PC-9 (cell line): ENCODE measurements around the gene TANC1. TPM values are rescaled to one million over a fixed set of nuclear protein-coding genes. Genes with fewer than 3 reads are reported as not detected.
A peak's percentile ranks its signal among the peaks of the same experiment; 100 is the strongest.

Experiments used
- BruUV-seq: library from RNA; stranded (reverse); fragments of 400-500 nt; replicated peaks from 2 replicates; lab custom pipeline; 2021; lab: Mats Ljungman, UMichigan
- CTCF ChIA-PET: fragments of 300-600 bp; sonication (Branson Sonifier 250); formaldehyde crosslinking; loops from one replicate; lab custom pipeline; 2022; ENCODE audit warnings: antibody characterized with exemption; lab: Charles Lee
- POLR2A ChIA-PET: fragments of 300-600 bp; sonication (Branson Sonifier 250); formaldehyde crosslinking; loops from one replicate; lab custom pipeline; 2022; ENCODE audit warnings: antibody characterized with exemption; ENCODE audit not compliant: unreplicated experiment; lab: Charles Lee
- DNase-seq, 2 experiments: peaks; one replicate each; pipeline versions ENCODE4 v3.0.0 to v3.0.0-alpha.2; 2015 to 2022; ENCODE audit warnings: mixed read lengths in 1 of 2
- H2AFZ ChIP-seq: fragments of 200-600 bp; sonication (generic); 2 replicates; pipeline ENCODE4 v1.8.1; 2017; ENCODE audit warnings: antibody characterized with exemption
- H3F3A ChIP-seq: fragments of 200-600 bp; sonication (generic); 2 replicates; pipeline ENCODE4 v1.8.1; 2017; ENCODE audit warnings: antibody characterized with exemption, mild to moderate bottlenecking, low read depth; ENCODE audit not compliant: insufficient read depth
- H3K27ac ChIP-seq: fragments of 200-600 bp; sonication (generic); 2 replicates; pipeline ENCODE4 v1.6.1; 2016; ENCODE audit warnings: mixed run types
- H3K27me3 ChIP-seq: fragments of 200-600 bp; sonication (generic); 2 replicates; pipeline ENCODE4 v1.6.1; 2016; ENCODE audit warnings: low read depth, mixed run types; ENCODE audit not compliant: insufficient read depth
- H3K36me3 ChIP-seq: fragments of 200-600 bp; sonication (generic); 2 replicates; pipeline ENCODE4 v1.6.1; 2016; ENCODE audit warnings: low read depth, mixed run types
- H3K4me1 ChIP-seq: fragments of 200-600 bp; sonication (generic); replicated peaks from 2 replicates; pipeline ENCODE4 v1.6.1; 2016; ENCODE audit warnings: mixed run types; ENCODE audit not compliant: insufficient read depth
- H3K4me2 ChIP-seq: fragments of 200-600 bp; sonication (generic); 2 replicates; pipeline ENCODE4 v1.6.1; 2017; ENCODE audit warnings: mixed run types
- H3K4me3 ChIP-seq: fragments of 200-600 bp; sonication (generic); 2 replicates; pipeline ENCODE4 v1.6.1; 2016; ENCODE audit warnings: mixed run types
- H3K79me2 ChIP-seq: fragments of 200-600 bp; sonication (generic); 2 replicates; pipeline ENCODE4 v1.6.1; 2017; ENCODE audit warnings: low read depth, mixed run types
- H3K9me2 ChIP-seq: fragments of 200-600 bp; sonication (generic); 2 replicates; pipeline ENCODE4 v1.8.1; 2017; ENCODE audit warnings: mild to moderate bottlenecking; ENCODE audit not compliant: insufficient read depth
- H3K9me3 ChIP-seq: fragments of 200-600 bp; sonication (generic); 2 replicates; pipeline ENCODE4 v1.8.1; 2016; ENCODE audit warnings: low read depth; ENCODE audit not compliant: insufficient read depth
- H4K20me1 ChIP-seq: fragments of 200-600 bp; sonication (generic); 2 replicates; pipeline ENCODE4 v1.8.1; 2017; ENCODE audit not compliant: insufficient read depth
- EZH2 ChIP-seq: fragments of 200-600 bp; sonication (generic); IDR thresholded peaks from 2 replicates; pipeline ENCODE4 v1.8.0; 2017; ENCODE audit warnings: antibody characterized with exemption, low read depth
- intact Hi-C: fragments of 100-400 bp; cut with micrococcal nuclease; formaldehyde crosslinking; loops from one replicate; pipeline ENCODE4 v1.10.0; 2022; ENCODE audit not compliant: unreplicated experiment
- total RNA-seq: library from RNA; stranded (reverse); gene quantifications from 2 replicates; pipeline ENCODE4 v1.2.3, GENCODE V29; 2021
- TF ChIP-seq, protein P1 (sequence below): fragments of 200-600 bp; sonication (generic); conservative IDR thresholded peaks from 2 replicates; pipeline ENCODE4 v1.6.1; 2017; ENCODE audit warnings: mixed run types, antibody characterized with exemption, mild to moderate bottlenecking, moderate library complexity

Gene TANC1
- total RNA-seq, 1 experiment from 2014 or later = 26.0 TPM

DNA sequence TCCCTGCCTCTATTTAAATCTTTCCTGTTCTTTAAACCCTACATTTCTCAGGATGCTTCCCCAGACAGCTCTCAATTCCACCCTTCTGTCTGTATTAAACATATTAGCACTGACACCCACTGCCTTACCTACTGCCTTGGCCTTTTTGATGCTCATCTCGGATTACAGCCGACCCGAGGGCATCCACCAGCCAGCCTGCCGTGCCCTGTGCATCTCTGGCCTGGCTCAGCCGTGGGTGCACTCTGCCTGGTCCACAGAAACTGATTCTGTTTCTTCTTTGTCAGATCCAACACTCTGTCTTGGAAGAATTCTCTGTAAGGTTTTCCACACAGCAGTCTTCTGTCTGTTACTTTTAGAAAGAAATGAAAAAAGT lies 27.2 kb downstream of the TANC1 start:
- Histone ChIP-seq H3K79me2 (peaks cover 96% of the 10 kb centered on the region), H3K4me3 (no peak overlapping the region), H3K4me1 (peaks cover 70% of the 10 kb centered on the region), H2AFZ (no peak overlapping the region), H3K27ac (no peak overlapping the region), H3F3A (peaks cover 6% of the 10 kb centered on the region), H3K36me3 (no peaks in the 10 kb centered on the region), H3K9me3 (no peaks in the 10 kb centered on the region), H3K9me2 (no peaks in the 10 kb centered on the region), H3K27me3 (no peaks in the 10 kb centered on the region), H4K20me1 (no peaks in the 10 kb centered on the region), H3K4me2 (0 out of 2 replicates have a peak overlapping the region, but pooled peaks have one; percentile 7)
- TF ChIP-seq, protein P1, sequence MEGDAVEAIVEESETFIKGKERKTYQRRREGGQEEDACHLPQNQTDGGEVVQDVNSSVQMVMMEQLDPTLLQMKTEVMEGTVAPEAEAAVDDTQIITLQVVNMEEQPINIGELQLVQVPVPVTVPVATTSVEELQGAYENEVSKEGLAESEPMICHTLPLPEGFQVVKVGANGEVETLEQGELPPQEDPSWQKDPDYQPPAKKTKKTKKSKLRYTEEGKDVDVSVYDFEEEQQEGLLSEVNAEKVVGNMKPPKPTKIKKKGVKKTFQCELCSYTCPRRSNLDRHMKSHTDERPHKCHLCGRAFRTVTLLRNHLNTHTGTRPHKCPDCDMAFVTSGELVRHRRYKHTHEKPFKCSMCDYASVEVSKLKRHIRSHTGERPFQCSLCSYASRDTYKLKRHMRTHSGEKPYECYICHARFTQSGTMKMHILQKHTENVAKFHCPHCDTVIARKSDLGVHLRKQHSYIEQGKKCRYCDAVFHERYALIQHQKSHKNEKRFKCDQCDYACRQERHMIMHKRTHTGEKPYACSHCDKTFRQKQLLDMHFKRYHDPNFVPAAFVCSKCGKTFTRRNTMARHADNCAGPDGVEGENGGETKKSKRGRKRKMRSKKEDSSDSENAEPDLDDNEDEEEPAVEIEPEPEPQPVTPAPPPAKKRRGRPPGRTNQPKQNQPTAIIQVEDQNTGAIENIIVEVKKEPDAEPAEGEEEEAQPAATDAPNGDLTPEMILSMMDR = no peak
- TF ChIP-seq EZH2 = no peak
- ChIA-PET POLR2A (no interaction called here), CTCF (no interaction called here)
- intact Hi-C loops = no loop called here
- no TSS peak for BruUV-seq
- no peak for DNase-seq

DNA sequence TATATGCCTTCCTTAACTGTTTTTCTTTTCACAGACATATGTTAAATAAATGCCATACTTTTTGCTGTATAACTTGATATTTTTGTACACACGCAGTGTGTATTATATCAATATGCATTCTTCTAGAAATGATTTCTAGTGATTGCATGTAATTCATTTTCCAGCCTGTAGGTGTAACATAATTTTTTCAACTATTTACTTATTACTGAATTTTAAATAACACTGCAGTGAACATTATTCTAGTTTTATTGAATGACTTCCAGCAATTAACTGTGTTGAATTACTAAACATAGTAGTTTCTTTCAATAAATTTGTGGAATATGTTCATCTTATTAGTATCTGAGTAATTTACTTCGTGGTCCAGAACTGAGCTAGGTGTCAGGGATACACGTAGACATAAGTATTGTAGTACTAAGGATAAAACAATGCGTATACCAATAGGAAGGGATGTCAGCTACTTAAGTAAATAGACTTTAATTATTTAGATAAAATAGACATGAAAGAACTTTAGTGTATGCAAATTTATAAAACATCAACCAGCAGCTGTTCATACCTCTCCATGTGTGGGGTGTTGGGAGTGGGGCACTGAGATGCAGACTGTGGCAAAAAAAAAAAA lies 28.0 kb downstream of the TANC1 start:
- Histone ChIP-seq H3K4me2 (no peak overlapping the region), H3K36me3 (no peaks in the 10 kb centered on the region), H3K27ac (no peak overlapping the region), H3K79me2 (peaks cover 87% of the 10 kb centered on the region), H3K9me3 (no peaks in the 10 kb centered on the region), H4K20me1 (no peaks in the 10 kb centered on the region), H3K27me3 (no peaks in the 10 kb centered on the region), H3K9me2 (no peaks in the 10 kb centered on the region), H2AFZ (no peak overlapping the region), H3F3A (no peaks in the 10 kb centered on the region), H3K4me3 (no peak overlapping the region), H3K4me1 (peaks cover 62% of the 10 kb centered on the region)
- TF ChIP-seq EZH2 = no peak
- TF ChIP-seq, protein P1 = peak; percentile 45
- no peak for DNase-seq
- POLR2A ChIA-PET = no interaction called here
- CTCF ChIA-PET = no interaction called here
- BruUV-seq = no TSS peak
- intact Hi-C loops = no loop called here

DNA sequence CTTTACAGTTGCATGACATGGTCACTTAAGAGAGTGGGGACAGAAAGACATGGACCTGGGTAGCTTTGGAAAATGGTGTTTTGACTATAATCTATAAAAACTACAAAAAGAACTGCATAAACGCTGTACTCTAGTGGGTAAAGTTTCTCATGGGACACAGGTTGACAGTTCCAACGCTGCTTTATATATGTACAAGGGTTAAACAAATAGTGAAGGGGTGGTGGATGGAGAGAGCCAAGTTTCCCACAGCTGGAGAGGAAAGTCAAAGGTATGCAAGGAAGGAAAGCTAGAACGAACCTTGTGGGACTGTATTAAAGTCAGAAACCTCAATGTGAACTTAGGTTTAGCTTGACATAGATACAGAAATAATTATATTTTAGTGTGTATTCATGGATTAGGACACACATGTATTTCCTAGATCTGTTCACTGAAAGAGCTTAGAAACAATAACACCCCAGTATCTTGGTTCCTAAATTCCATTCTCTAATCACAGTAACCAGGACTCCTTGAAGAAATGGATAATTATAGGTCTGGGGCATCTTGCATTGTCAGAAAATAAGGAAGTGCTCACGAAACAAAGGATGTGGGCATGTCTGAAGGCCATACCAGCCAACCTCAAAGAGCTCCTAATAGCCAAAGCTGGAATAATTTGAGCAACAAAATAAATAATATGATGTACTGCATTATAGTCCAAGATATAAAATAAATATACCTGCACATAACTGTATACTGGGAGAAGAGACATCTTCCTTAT lies 28.8 kb downstream of the TANC1 start:
- H3K27ac ChIP-seq = no peak overlapping the region

More for the DNA sequence above, 28.8 kb downstream of the TANC1 start:
- Histone ChIP-seq H3F3A (no peaks in the 10 kb centered on the region), H2AFZ (no peak overlapping the region), H3K4me3 (no peak overlapping the region), H3K27me3 (no peaks in the 10 kb centered on the region), H3K9me2 (no peaks in the 10 kb centered on the region), H3K4me1 (peaks cover 59% of the 10 kb centered on the region), H3K79me2 (peaks cover 82% of the 10 kb centered on the region), H4K20me1 (no peaks in the 10 kb centered on the region), H3K36me3 (no peaks in the 10 kb centered on the region), H3K9me3 (no peaks in the 10 kb centered on the region), H3K4me2 (no peak overlapping the region)
- BruUV-seq = no TSS peak
- POLR2A ChIA-PET = no interaction called here
- intact Hi-C loops = no loop called here
- no peak for DNase-seq
- CTCF ChIA-PET = no interaction called here
- TF ChIP-seq, protein P1 = no peak
- no peak for TF ChIP-seq EZH2
